DLD1 (cell line): Measurements from ENCODE around the gene DNM3.
"Not testable (repeated sequence)": the region's sequence is repeated elsewhere in the genome, so short reads cannot be mapped to it uniquely, and the experiment has no call there.

ENCODE experiments used
- in situ Hi-C: cut with HindIII; loops from 2 replicates; pipeline ENCODE4 v1.10.0; 2017; ENCODE audit warnings: low sequenced_read_pairs

DNM3 gene

DNA sequence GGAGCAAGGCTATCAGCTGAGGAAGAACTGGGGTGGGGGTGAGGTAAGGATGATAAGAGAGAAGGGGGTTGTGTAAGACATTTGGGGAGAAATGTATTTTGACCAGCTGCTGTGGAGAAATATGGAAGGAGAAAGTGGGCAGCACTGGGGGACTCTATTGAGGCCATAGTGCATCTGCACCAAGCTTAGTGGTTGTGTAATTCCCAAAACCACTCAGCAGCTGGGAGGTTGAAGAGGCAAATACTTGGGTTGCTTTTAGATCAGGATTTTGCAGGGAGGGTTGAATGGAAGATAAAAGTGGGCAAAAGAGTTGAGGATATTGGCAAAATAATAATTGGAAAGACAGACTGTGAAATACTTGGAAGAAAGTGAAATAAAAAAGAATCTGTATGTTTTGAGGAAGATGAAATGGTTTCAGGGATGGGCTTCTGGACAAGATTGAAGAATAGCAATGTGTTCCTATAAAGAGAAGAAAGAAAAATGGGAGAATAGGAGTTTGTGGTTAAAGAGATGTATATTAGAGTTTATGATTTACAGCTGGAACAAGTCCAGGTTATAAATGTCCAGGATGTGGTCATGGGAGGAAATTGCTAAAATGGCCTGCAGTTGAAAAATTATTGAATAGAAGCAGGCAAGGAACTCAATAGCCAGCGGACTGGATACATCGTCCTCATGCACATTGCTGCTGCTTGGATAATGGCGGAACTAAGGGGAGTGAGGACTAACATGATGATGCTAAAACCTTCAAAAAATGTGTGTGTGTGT, 162.7 kb downstream of the DNM3 start:
- in situ Hi-C loops: loop anchor here (25.0 kb wide), 1 partner anchor 408 kb away; the partner anchor contains the start of gene C1orf105

DNA sequence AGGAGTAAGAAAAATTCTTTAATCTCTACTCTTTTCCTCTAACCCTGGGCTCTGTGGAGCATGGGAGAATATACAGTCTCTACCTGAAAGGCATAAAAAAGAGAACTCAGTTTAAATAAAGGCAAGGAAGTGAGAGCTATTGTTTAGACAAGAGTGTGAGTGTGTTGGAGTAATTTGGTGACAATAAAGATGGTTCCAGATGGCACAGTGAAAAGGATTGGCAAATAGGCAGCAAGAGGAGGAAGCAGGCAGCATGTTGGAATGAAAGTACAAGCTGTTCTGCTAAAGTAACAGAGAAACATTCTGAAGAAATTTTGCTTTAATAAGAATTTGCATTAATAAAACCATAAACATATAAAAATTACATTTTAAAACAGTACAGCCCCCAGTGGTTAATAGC, 163.4 kb downstream of the DNM3 start:
- in situ Hi-C loops: loop anchor here (25.0 kb wide), 1 partner anchor 408 kb away; the partner anchor contains the start of gene C1orf105

DNA sequence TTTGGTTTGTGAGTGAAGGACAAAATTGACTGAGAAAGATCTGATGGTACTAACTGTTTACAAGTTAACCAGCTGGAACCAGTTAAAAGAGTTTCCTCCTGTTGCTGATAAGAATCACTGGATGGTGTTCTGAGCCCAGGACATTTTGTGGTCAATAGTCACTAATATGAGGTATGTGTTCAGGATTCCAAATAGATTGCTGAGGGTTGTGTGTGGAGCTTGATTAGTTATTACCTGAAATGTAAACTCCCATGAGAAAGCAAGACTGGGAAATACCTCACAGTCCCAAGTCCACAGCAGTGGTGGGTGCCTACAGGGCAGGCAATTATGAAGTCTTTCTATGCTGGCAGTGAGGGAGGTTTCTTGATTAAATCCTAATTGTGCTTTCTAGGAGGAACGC, 164.6 kb downstream of the DNM3 start:
- in situ Hi-C loops: loop anchor here (25.0 kb wide), 1 partner anchor 406 kb away; the partner anchor contains the start of gene C1orf105

DNA sequence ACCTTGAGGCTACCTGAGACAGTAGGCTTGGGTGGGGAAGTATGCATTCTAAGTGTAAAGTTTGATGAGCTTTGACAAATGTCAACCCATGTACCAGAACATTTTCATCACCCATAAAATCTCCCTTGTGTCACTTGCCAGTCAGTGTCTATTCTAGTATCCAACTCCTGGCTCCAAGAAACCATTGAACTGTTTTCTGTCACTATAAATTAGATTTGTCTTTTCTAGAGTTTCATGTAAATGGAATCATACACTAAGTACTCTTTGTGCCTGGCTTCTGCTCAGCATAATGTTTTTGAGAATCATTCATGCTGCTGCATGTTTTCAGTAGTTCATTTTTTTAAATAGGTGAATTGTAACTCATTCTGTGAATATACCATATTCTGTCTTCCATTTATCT, 165.4 kb downstream of the DNM3 start:
- in situ Hi-C loops: loop anchor here (25.0 kb wide), 1 partner anchor 406 kb away; the partner anchor contains the start of gene C1orf105

DNA sequence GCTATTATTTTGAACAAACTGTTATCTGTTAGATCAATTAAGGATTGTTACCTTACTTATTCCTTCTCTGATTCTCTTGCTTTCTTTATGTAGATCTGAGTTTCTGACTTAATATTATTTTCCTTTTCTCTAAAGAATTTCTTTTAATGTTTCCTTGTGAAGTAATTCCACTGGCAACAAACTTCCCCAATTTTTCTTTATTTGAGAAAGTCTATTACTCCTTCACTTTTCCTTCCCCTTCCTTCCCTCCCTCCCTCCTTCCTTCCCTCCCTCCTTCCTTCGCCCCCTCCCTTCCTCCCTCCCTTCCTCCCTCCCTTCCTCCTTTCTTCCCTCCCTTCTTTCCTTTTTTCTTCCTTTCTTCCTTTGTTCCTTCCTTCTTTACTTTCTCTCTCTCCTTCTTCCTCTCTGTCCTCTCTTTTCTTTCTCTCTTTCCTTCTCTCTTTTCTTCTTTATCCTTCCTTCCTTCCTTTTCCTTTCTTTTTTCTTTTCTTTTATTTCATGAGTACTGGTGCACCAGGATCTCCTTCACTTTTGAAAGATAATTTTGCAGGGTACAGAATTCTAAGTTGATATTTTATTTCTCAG, 177.5 kb downstream of the DNM3 start:
- in situ Hi-C loops: loop anchor here (25.0 kb wide), 1 partner anchor 393 kb away; the partner anchor contains the start of gene C1orf105

DNA sequence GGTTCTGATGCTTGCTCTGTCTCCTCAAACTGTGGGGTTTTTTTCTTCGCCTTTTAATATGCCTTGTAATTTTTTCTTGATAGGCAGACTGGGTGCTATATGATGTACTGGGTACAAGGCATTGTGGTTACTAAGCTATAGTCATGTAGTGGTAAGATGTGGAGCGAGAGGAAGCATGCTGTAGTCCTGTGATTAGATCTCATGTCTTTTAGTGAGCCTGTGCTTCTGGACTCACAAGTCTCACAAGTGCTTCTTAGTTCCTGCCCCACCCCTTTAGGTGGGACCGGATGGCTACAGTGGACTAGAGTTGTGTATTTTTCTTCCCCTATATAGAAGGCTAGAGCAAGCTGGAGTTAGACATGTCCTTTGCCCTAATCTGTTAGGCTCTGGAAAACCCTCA, 178.7 kb downstream of the DNM3 start:
- in situ Hi-C loops: loop anchor here (25.0 kb wide), 1 partner anchor 392 kb away; the partner anchor contains the start of gene C1orf105

DNA sequence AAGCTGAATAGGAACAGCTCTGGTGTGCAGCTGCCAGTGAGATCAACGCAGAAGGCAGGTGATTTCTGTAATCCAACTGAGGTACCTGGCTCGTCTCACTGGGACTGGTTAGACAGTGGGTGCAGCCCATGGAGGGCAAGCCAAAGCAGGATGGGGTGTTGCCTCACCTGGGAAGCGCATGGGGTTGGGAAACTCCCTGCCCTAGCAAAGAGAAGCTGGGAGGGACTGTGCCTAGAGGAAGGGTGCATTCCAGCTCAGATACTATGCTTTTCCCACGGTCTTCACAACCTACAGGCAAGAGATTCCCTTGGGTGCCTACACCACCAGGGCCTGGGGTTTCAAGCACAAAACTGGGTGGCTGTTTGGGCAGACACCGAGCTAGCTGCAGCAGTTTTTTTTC, 183.2 kb downstream of the DNM3 start:
- in situ Hi-C loops: loop anchor here (25.0 kb wide), 1 partner anchor 388 kb away; the partner anchor contains the start of gene C1orf105

DNA sequence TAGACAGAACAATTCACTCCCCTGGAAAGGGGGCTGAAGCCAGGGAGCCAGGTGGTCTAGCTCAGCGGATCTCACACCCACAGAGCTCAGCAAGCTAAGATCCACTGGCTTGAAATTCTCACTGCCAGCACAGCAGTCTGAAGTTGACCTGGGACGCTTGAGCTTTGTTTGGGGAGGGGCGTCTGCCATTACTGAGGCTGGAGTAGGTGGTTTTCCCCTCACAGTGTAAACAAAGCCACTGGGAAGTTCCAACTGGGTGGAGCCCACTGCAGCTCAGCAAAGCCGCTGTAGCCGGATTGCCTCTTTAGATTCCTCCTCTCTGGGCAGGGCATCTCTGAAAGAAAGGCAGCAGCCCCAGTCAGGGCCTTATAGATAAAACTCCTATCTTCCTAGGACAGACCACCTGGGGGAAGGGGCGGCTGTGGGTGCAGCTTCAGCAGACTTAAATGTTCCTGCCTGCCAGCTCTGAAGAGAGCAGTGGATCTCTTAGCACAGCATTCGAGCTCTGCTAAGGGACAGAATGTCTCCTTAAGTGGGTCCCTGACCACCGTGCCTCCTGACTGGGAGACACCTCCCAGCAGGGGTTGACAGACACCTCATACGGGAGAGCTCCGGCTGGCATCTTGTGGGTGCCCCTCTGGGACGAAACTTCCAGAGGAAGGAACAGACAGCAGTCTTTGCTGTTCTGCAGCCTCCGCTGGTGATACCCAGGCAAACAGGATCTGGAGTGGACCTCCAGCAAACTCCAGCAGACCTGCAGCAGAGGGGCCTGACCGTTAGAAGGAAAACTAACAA, 183.8 kb downstream of the DNM3 start:
- in situ Hi-C loops: loop anchor here (25.0 kb wide), 1 partner anchor 387 kb away; the partner anchor contains the start of gene C1orf105

DNA sequence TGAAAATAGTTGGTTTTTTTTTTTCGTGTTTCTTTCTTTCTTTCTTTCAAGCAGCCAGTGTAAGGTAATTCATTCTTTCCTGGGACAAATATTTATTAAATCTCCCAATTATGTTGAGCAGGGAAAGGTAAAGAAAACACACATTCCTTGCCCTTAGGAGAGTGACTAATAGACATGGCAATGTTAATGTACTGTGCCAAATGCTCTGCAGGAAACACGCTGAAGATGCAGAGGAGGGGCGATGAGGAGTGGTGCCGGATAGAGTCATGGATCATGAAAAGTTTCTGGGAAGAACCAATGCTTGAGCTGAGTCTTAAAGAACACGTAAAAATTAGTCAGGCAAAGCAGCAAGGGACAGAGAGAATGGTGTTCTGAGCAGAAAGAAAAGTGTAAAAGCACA, 199.2 kb downstream of the DNM3 start:
- in situ Hi-C loops: no loop called here

DNA sequence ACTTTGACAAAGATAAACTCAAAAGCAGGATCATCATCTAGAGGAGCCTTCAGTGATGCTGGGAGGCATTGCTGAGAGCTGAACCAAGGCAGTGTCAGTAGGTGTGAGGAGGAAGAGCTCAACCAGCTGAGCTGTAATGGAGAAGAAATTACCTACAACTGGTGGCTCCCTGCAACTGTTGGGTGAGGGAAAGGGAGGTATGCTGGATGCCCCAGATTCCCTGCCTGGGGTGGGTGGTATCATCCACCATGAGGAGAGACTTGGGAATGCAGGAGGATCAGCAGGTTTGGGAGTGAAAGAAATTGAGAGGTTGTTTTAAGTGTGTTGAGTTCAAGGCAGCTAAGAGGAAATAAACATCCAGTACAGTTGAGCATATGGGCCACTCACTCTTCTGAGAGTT, 199.8 kb downstream of the DNM3 start:
- in situ Hi-C loops: no loop called here

DNA sequence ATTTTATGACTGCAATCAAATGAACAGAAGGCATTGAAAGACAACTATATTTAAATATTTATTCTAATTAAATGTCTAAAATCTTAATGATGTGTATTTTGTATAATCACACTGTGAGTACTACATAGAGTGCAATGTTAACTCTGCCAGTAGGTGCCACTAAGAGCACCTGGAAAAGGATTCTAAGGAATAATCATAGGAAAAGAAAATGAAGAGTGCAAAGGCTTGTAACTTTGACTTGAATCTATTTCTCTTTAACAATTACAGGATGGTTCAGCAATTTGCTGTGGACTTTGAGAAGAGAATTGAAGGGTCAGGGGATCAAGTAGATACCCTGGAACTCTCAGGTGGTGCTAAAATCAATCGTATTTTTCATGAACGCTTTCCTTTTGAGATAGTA, 200.4 kb downstream of the DNM3 start:
- in situ Hi-C loops: no loop called here

DNA sequence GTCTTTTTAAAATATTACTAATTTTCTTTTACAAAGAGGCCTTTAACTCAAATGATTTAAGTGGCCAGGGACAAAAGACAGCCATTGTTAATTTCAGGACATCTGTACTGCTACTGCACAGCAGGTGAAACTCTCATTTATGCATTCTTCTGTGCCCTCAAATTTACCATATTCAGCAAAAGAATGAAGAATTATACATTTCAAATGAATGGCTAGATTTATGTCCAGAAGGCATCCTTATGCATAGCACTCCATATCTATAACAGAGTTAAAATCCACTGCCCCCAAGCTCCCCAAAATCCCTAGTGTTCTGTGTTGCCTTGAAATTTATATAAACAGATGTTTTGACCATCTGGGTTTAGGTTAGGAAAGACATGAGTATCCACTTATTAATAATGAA, 202.6 kb downstream of the DNM3 start:
- in situ Hi-C loops: no loop called here

DNA sequence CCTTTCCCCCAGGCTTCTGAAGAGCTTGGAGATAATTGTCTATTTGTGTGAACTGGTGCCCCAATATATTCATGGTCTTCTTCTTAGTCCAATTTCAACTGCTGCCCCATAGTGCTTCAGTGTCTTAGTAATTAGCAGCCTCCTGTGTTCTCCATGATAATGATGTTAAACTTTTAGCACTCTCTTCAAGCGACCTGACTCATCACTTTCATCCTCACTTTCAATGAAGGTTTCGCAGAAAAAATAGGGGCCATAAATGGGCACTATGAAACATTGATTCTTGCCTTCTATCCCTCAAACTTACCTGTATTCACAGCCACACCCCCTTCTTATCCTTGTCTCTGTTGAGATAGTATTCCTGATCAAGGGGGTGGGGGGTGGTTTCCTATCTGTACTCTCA, 210.6 kb downstream of the DNM3 start:
- in situ Hi-C loops: no loop called here

DNA sequence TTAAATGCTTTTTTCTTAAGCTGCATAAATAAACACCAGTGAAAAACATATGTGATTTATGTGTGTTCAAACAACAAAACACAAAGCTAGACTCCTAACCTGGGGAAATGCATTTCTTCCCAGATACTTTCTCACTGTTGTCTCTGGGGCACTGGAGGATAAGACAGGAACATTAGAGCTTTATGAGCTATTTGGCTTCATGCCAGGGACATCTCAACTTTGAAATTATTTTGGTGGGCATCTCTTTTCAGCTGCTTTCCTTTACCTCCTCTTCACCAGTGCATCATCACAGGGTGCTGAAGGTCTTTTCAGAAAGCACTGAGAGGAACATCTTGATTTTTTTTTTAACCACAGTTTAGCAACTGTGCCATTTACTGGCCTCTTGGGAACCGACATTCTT, 212.9 kb downstream of the DNM3 start:
- in situ Hi-C loops: no loop called here

DNA sequence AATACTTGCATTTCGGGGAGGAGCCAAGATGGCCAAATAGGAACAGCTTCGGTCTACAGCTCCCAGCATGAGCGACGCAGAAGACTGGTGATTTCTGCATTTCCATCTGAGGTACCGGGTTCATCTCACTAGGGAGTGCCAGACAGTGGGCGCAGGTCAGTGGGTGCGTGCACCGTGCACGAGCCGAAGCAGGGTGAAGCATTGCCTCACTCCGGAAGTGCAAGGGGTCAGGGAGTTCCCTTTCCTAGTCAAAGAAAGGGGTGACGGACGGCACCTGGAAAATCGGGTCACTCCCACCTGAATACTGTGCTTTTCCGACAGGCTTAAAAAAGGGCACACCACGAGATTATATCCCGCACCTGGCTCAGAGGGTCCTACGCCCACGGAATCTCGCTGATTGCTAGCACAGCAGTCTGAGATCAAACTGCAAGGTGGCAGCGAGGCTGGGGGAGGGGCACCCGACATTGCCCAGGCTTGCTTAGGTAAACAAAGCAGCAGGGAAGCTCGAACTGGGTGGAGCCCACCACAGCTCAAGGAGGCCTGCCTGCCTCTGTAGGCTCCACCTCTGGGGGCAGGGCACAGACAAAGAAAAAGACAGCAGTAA, 214.6 kb downstream of the DNM3 start:
- in situ Hi-C loops: not testable (repeated sequence)

DNA sequence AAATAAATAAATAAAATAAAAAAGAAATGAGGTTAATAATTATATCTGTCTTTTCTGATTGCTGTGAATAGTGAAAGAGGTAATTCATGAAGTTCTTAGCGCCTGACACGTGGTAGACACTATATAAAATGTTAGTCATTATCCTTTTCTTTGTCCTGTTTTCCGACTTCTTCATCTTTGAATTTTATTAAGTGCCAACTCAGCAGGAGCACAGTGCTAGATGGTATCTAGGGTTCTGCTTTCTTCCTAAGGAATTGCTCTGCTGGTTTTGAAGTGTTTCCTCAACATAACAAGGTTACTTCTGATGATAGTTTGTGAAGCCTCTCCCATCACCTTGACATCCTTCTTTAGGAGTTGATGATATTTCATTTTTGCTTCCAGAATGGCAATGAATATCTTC, 227.0 kb downstream of the DNM3 start:
- in situ Hi-C loops: no loop called here

DNA sequence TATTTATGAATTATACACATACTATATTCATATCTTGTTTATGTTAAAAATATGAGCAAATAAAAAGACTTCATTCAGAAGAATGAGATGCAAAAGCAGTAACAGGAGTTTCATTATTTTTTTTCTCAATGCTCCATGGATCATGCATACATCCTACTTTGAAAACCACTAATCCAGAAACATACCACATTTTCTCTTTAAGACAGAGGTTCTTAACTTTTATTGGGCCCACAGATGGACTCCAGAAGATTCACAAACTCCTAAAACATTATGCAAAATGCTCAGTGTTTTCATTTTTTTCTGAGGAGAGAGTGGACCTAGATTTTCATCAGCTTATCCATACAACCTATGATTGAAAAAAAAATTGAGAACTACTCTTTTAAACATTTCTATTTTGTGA, 227.8 kb downstream of the DNM3 start:
- in situ Hi-C loops: no loop called here

DNA sequence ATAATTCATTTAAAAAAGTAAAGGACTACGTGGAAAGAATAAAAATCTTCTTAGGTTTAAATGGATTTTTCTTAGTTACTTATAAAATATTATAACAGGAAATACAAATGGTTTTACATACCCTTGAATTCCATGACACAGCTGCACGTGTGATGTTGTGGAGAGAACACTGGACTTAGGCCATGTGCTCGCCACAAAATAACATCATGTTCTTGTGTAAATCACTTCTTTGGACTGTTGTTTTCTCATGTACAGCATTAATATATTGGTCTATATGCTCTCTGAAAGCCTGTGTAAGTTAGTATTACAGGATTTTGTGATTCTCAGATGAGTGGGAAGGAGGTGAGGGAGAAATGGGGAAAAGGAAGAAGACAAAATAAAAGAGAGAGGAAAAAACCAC, 228.2 kb downstream of the DNM3 start:
- in situ Hi-C loops: no loop called here

DNA sequence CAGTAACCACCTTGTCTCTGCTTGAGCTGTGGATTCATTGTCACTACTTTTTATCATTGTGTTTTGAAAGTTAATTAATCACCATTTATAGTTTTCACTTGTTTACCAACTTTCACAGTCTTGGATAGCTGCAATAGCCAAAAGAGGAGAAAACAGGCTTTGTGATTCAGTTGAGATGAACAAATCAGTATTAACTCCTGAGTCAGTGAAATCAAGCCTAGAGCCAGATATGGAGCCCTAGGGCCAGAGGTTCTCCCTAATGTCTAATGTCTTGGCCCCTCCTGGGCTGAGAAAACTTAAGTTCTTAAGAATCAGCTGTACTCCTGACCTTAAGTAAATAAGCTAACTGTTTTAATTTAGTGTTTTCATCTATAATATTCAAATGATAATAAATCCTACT, 228.8 kb downstream of the DNM3 start:
- in situ Hi-C loops: no loop called here

DNA sequence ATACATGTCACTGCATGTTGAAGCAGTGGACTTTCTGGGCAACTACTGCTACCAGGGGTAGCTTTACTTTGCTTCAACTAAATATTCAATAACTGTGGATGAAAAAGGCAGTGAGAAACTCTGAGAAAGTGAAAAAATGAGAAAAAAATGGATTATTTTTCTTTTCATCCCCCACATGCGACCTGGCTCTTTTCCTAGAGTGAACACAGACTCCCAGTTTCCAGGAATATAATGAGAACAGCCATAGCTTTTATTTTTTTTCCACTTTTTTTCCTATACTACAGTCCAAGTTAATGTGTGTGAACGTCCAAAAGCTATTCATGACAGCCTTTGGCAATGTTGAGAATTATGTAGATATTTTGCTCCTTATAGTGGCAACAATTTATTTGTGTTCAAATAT, 230.4 kb downstream of the DNM3 start:
- in situ Hi-C loops: no loop called here

DNA sequence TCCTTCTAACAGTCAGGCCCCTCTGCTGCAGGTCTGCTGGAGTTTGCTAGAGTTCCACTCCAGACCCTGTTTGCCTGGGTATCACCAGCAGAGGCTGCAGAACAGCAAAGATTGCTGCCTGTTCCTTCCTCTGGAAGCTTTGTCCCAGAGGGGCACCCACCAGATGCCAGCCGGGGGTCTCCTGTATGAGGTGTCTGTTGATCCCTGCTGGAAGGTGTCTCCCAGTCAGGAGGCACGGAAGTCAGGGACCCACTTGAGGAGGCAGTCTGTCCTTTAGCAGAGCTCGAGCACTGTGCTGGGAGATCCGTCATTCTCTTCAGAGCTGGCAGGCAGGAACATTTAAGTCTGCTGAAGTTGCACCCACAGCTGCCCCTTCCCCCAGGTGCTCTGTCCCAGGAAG, 238.6 kb downstream of the DNM3 start:
- in situ Hi-C loops: not testable (repeated sequence)
